Keratinocyte (primary cell): ENCODE data around the gene CHCHD10.

ENCODE experiments used
- CTCF ChIP-seq, 3 experiments: IDR thresholded peaks in 1 of 3; conservative IDR thresholded peaks in 1 of 3; optimal IDR thresholded peaks in 1 of 3; 2 replicates in 2 of 3; 3 replicates in 1 of 3; pipeline versions ENCODE3 to v1.5.1; 2011; ENCODE audit warnings: low read length in 3 of 3, mild to moderate bottlenecking in 3 of 3, moderate library complexity in 2 of 3, control low read depth in 1 of 3, inconsistent platforms in 1 of 3; ENCODE audit not compliant: insufficient read depth in 2 of 3; ENCODE audit errors: extremely low read depth in 1 of 3
- EZH2 ChIP-seq: IDR thresholded peaks from one replicate; pipeline ENCODE4 v1.6.1; 2012; ENCODE audit warnings: inconsistent platforms, mild to moderate bottlenecking, low read length, moderate library complexity

DNA sequence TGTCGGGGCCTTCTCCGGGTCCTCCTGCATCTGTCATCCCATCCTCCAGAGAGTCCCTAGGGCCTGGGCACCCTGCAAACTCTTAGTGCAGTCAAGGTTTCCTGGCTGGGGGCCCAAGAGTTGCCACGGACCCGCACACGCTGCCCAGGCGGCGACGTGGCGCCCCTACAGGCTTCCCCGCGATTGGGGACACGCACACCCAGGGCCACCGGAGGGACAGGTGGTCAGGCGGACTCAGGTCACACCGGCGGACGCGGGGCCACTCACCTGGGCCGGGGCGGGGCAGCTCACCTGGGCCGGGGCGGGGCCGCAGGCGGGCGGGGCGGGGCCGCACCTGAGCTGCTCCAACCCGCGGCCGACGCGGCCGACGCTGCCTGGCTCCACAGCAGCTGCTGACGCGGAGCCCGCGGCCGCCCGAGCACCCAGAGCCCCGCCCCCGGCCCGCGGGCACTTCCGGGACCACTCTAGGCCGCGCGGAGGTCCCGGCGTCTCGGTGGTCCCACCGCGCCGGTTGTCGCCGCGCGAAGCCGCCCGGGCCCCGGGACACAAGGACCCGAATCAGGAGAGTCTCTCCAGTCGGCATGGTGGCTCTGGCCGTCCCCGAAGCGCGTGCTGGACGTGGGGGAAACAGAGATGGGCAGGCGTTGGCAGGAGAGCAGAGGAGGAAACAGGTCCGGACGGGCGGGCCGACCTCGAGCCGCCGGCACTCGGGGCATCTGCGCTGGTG is 16.9 kb downstream of the CHCHD10 start, which contains the start of gene ZNF70:
- TF ChIP-seq CTCF (optimal IDR thresholded peaks at IDR 0.05 in 1 of 3, IDR thresholded peaks at IDR 0.05 in 1 of 3, conservative IDR thresholded peaks at IDR 0.05 in 1 of 3; ENCODE audit: extremely low read depth in 1 of 3, insufficient read depth in 2 of 3, low read length in 3 of 3): peak in 1 of 3 experiments; percentile 5
- TF ChIP-seq EZH2: no peak
